Lower leg skin (tissue), 4 donors: Measurements from ENCODE around the gene MRPS11. TPM values are rescaled to one million over a fixed set of nuclear protein-coding genes. Genes with fewer than 3 reads are reported as not detected.

Experiments used
- DNase-seq, 2 donors: peaks; one replicate each; pipeline ENCODE4 v3.0.0-alpha.2; 2019; ENCODE audit warnings: low spot score in 2 of 2
- H3K4me3 ChIP-seq: fragments of 200-600 bp; sonication (generic); 2 replicates; pipeline ENCODE4 v1.5.1; 2017; ENCODE audit warnings: mild to moderate bottlenecking, low read depth; ENCODE audit not compliant: poor library complexity, severe bottlenecking
- POLR2A ChIP-seq, 2 donors: fragments of 450-650 bp; IDR thresholded peaks; one replicate each; pipeline ENCODE4 v1.6.1; 2016 to 2017; ENCODE audit warnings: antibody characterized with exemption in 2 of 2, mild to moderate bottlenecking in 1 of 2, moderate library complexity in 1 of 2
- WGBS, 2 donors: methylation state at CpG; one replicate each; pipeline ENCODE4 v1.1.5; 2018; 5-methylcytosine and 5-hydroxymethylcytosine counted together
- intact Hi-C: fragments of 100-400 bp; cut with DNase I; formaldehyde crosslinking; loops from one replicate; pipeline ENCODE4 v1.15.0; 2023; ENCODE audit warnings: low total_unique reads
- total RNA-seq, 4 donors: library from RNA; depleted of rRNA; stranded (reverse); fragments of >200 nt; gene quantifications; one replicate each; pipeline ENCODE4 v1.1.0, GENCODE V29; 2016
- TF ChIP-seq, protein P1 (sequence below), 3 donors: fragments of 450-650 bp; IDR thresholded peaks; one replicate each; pipeline ENCODE4 v1.5.1; 2016; ENCODE audit warnings: antibody characterized with exemption in 3 of 3, mild to moderate bottlenecking in 3 of 3, moderate library complexity in 2 of 3

MRPS11 gene
- total RNA-seq, 4 donors from 2014 or later = 28.4 to 40.0 (median 31.6) TPM

- 55 to 56% methylated on average over 11 of the region's 11 CpGs for WGBS, 2 donors
- TF ChIP-seq POLR2A (IDR thresholded peaks at IDR 0.05) = no peak
- TF ChIP-seq, protein P1, sequence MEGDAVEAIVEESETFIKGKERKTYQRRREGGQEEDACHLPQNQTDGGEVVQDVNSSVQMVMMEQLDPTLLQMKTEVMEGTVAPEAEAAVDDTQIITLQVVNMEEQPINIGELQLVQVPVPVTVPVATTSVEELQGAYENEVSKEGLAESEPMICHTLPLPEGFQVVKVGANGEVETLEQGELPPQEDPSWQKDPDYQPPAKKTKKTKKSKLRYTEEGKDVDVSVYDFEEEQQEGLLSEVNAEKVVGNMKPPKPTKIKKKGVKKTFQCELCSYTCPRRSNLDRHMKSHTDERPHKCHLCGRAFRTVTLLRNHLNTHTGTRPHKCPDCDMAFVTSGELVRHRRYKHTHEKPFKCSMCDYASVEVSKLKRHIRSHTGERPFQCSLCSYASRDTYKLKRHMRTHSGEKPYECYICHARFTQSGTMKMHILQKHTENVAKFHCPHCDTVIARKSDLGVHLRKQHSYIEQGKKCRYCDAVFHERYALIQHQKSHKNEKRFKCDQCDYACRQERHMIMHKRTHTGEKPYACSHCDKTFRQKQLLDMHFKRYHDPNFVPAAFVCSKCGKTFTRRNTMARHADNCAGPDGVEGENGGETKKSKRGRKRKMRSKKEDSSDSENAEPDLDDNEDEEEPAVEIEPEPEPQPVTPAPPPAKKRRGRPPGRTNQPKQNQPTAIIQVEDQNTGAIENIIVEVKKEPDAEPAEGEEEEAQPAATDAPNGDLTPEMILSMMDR (IDR thresholded peaks at IDR 0.05) = no peak
- no peak for DNase-seq
- intact Hi-C loops = no loop called here
- no peak overlapping the region for H3K4me3 ChIP-seq
Observed at GRCh38 chr15:88487796-88488523, 20.5 kb downstream of the MRPS11 start.

DNA sequence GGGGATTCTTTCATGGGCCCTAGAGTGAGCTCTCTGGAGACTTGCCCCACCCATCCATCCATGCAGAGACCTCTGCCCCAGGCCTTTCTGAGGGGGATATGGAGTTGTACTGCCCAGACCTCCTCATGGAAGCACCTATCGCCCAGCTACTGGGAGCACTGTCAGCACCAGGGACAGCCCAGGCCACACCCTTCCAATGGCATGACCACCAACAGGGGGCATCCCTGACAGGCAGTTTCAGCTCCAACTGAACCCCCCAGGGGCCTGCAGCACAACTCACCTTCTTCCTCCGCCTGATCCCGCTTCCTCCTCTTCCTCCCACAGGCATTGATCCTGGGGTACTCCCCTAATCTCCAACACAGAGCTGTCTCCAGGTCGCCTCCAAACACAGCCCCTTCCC lies 21.8 kb downstream of the MRPS11 start:
- no peak overlapping the region for H3K4me3 ChIP-seq
- intact Hi-C loops = no loop called here
- WGBS, 2 donors = 76 to 86% methylated on average over 4 of the region's 4 CpGs
- TF ChIP-seq, protein P1 (IDR thresholded peaks at IDR 0.05) = no peak
- no peak for TF ChIP-seq POLR2A (IDR thresholded peaks at IDR 0.05)
- DNase-seq = no peak

GRCh38 chr15:88490036-88490435 lies 22.5 kb downstream of the MRPS11 start:
- H3K4me3 ChIP-seq = no peak overlapping the region
- intact Hi-C loops = no loop called here
- 85 to 94% methylated on average over 3 of the region's 3 CpGs for WGBS, 2 donors
- TF ChIP-seq POLR2A (IDR thresholded peaks at IDR 0.05) = no peak
- TF ChIP-seq, protein P1 (IDR thresholded peaks at IDR 0.05) = no peak
- DNase-seq = no peak

DNA sequence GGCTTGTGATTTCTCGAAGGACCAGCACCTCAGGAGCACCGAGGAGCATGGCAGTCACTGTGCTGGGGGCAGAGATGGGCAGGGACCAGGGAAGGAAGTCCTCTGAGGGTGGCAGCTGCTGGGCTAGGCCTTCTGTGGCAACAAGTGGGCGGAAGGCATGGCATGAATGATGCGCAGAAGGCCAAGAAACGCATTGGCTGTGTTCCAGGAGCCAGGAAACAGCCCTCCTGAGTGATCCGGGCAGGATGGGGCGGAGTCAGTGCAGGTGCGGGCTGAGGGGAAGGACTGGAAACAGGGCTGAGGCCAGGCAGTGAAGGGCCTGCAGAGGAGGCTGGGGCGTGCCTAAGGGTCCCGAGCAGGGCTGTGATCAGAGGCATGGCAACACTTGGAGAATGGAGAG lies 23.6 kb downstream of the MRPS11 start:
- 61 to 66% methylated on average over 9 to 10 of the region's 10 CpGs for WGBS, 2 donors
- H3K4me3 ChIP-seq = no peak overlapping the region
- no peak for DNase-seq
- intact Hi-C loops = no loop called here
- TF ChIP-seq, protein P1 (IDR thresholded peaks at IDR 0.05) = no peak
- TF ChIP-seq POLR2A (IDR thresholded peaks at IDR 0.05) = no peak

- no peak overlapping the region for H3K4me3 ChIP-seq
- no peak for DNase-seq
- WGBS, 2 donors = 77 to 84% methylated on average over 9 to 10 of the region's 10 CpGs
- intact Hi-C loops = no loop called here
- TF ChIP-seq, protein P1 (IDR thresholded peaks at IDR 0.05) = no peak
- TF ChIP-seq POLR2A (IDR thresholded peaks at IDR 0.05) = no peak
Observed at GRCh38 chr15:88493844-88494243, 26.3 kb downstream of the MRPS11 start.
